GM21619 (cell line): Measurements from ENCODE around the gene SPINK13.
"Not testable (repeated sequence)": the region's sequence is repeated elsewhere in the genome, so short reads cannot be mapped to it uniquely, and the experiment has no call there.

ENCODE experiments used
- ATAC-seq: cut with Tn5 transposase; IDR thresholded peaks from one replicate; pipeline ENCODE4 v1.9.1; 2021; ENCODE audit not compliant: unreplicated experiment

The SPINK13 gene

GRCh38 chr5:148268566-148268965, at the start of gene SPINK13:
Gene SPINK13, plus strand, starts transcription at chr5:148268794. Its CDS starts 1,279 bp downstream, at chr5:148270073.
- ATAC-seq = no peak

DNA sequence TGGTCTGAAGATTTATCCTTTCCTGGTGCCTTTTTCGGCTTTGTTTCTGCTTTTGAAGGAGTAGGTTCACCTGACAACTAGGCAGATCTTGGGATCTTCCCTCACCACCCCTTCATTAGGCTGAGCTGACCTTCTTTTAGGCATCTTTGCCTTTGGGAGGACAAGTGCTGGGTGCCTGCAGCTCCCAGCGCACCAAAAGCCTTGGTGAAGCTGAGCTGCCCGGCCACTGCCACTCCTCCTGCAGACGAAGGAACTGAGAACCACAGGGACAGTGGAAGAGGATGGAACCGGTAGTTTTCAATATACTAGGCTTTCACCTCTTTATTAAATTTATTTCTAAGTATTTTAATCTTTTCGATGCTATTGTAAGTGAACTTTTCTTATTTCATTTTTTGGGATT, 47.1 kb upstream of the SPINK13 start:
- ATAC-seq = no peak

DNA sequence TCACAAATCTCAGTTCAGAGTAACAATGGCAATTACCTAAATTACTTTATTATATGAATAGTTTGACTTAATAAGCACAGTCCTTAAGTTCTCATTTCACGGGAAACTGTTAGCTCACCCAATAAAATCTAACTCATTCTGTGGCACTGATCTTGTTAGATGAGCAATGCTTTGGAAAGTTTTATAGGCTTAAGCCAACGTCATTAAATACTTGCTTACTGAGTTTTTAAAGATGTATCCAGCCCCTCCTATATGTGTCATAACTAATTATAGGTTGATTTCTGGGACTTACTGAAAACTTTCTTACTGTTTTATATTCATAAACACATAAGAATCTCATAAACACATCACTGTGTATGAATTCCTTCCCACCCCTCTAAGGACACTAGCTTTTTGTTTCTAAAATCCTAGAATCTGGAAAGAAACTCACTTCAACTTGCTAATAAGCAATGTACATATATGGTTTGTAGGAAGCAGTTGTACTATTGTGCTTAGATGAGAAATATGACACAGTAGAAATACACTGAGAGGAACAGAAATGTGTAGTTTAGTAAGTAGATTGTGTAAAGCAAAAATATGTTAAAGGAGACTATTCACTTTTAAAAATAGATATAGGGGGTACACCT, 44.4 kb upstream of the SPINK13 start:
- no peak for ATAC-seq

GRCh38 chr5:148228392-148228984, 40.1 kb upstream of the SPINK13 start:
- no peak for ATAC-seq

DNA sequence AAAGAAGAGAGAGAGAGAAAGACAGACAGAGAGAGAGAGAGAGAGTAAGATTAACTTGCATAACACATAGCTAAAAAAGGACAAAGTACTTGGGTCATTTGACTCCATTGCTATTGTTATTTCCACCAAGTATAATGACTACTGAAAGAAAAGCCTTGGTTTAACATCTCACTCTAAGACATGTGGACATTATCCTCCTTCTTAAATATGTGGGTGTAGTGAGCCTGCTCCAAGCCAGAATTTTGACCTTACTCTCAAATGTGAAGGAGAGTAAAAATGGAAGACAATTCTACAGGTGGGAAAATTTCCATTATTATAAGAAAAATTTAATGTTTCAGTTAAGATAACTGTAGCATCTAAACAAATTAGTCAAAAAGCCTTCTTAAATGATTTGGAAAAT, 38.8 kb upstream of the SPINK13 start:
- no peak for ATAC-seq

DNA sequence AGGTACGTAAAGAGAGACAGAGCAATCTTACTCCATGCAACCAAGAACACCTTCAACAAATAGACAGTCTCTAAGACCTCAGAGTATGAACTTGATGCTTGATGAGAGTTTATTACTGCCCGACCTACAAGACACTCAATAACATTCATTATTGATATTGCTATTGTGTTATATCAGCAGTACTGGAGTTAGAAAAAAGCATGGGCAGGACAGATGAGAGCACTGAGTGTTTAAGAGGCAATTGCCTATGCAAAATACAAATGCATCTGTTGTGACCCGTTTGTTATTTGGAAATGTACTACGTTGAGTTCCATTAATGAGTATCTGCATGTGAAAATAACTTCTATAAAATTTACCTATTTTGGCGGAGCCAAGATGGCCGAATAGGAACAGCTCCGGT, 38.4 kb upstream of the SPINK13 start:
- ATAC-seq = no peak

DNA sequence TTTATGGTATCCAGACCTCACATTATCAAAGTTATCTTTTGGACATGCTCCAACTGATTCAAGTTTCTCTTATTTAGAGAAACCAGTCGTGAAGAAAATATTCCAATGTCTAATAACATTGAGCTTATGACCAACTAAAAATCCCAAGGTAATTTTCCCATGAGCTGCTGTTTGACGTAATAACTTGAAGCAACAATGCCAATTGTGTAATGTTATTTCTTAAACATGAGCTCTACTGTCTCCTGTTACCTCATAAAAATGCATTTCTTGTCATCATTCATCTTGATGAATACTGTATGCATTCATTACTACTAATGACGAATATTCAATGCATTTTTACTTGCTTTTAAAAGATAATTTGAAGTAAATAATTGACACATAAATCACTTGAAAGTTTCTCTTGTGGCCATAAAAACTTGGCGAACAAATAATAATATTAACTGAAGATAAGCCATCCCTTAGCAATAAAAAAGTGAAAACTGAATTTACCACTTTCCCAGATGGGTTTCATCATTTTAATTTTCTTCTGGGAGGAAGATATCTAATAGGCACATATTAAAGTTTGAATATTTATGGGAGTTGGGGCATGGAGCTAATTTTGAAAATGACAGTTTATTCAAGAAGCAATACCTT, 30.7 kb upstream of the SPINK13 start:
- ATAC-seq = no peak

DNA sequence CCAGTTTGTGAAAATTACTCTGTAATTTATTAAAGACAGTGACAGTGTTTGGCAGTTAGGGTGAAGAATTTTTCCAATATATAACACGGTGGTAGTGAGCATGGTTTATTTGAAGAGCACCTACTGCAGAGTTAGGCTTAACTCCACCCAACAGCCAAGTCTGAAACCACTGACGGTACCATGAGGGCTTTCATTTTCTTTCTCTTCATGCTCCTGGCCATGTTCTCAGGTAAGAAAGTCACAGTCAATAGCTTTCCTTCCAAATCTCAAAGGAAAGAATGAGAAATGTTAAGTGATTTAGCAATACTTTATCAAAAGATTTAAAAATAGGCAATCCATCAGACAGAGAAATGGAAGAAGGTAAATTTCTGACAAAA, 30.2 kb upstream of the SPINK13 start, which contains the start of gene MARCOL:
Gene MARCOL (plus strand): TSS at position 108 of the 377 bp plus-strand sequence. CDS start 73 bp downstream, at position 181.
- no peak for ATAC-seq

DNA sequence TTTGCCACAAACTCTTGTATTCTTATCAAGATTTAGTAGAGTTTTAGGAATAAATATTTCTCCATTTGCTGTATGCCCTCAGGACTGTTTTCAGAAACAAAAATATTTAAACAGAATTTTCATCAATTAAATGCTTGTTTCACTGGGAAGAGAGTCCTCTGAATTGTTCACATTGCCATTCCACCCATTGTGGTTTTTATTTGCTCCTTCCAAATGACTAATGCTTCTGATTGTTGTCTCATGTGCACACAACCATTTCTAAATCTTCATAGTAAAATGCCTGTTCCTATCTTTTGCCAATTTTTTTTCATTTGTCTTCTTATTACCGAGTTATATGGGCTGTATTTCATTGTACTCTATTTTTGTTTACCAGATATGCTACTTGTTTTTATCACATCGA, 19.7 kb upstream of the SPINK13 start:
- ATAC-seq = no peak

DNA sequence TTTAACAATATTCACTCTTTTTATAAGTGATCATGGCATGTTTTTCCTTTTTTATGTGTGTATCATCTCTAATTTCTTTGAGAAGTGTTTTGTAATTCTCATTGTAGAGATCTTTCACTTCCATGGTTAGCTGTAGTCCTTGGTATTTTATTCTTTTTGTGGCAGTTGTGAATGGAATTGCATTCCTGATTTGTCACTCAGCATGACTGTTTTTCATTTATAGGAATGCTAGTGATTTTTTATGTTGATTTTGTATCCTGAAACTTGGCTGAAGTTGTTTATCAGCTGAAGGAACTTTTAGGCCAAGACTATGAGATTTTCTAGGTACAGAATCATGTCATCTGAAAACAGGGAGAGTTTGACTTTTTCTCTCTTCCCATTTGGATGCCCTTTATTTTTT, 13.1 kb upstream of the SPINK13 start:
- ATAC-seq = no peak

- no peak for ATAC-seq
Observed at GRCh38 chr5:148259288-148259687, 9.3 kb upstream of the SPINK13 start.

DNA sequence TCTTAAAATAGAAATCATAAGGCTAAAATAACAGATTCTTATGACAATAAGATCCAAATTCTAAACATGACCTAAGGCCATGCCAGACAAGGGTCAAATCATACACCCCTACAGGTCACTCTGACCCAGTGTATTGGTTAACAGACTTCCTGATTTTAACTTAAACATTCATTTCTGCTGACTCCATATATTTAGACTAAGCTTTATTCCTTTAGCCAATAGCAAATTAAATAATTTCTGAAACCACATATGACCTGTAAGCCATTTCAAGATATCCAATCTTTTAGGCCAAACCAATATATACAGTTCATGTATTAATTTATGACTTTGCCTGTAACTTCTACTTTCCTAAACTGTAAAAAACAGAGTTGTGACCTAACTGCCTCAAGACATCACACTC, 7.4 kb upstream of the SPINK13 start:
- ATAC-seq = no peak

DNA sequence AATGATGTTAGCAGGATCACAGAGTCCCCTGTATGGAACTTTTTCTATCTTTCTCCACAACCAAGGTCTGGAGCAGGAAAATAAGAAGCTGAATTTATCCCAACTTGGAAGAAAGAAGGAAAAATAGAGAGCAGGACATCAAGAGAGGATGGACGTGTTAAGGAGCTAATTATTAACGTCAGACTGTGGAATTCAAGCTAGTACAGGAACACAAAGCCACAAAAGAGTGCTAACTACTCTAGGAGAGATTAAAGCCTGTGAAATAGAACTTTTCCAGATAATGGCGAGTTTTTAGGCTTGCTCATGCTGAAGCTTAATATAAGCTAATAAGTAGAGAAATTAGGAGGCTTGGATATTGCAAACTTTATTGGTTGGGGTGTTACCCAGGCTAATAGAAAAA, 632 bp upstream of the SPINK13 start:
- no peak for ATAC-seq

DNA sequence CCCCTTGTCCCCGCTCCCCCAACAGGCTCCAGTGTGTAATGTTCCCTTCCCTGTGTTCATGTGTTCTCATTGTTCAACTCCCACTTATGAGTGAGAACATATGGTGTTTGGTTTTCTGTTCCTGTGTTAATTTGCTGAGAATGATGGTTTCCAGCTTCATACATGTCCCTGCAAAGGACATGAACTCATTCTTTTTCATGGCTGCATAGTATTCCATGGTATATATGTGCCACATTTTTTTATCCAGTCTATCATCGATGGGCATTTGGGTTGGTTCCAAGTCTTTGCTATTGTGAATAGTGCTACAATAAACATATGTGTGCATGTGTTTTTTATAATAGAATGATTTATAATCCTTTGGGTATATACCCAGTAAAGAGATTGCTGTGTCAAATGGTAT, 6.5 kb downstream of the SPINK13 start:
- not testable (repeated sequence) for ATAC-seq

- not testable (repeated sequence) for ATAC-seq
Observed at GRCh38 chr5:148280893-148281292, 12.3 kb downstream of the SPINK13 start.

DNA sequence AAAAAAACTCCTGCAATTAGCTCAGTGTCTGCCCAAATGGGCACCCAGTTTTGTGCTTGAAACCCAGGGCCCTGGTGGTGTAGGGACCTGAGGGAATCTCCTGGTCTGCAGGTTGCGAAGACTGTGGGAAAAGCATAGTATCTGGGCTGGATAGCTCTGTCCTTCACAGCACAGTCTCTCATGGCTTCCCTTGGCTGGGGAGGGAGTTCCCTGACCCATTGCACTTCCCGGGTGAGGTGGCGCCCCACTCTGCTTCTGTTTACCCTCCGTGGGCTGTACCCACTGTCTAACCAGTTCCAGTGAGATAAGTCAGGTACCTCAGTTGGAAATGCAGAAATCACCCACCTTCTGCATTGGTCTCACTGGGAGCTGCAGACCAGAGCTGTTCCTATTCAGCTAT, 12.7 kb downstream of the SPINK13 start:
- ATAC-seq = not testable (repeated sequence)

DNA sequence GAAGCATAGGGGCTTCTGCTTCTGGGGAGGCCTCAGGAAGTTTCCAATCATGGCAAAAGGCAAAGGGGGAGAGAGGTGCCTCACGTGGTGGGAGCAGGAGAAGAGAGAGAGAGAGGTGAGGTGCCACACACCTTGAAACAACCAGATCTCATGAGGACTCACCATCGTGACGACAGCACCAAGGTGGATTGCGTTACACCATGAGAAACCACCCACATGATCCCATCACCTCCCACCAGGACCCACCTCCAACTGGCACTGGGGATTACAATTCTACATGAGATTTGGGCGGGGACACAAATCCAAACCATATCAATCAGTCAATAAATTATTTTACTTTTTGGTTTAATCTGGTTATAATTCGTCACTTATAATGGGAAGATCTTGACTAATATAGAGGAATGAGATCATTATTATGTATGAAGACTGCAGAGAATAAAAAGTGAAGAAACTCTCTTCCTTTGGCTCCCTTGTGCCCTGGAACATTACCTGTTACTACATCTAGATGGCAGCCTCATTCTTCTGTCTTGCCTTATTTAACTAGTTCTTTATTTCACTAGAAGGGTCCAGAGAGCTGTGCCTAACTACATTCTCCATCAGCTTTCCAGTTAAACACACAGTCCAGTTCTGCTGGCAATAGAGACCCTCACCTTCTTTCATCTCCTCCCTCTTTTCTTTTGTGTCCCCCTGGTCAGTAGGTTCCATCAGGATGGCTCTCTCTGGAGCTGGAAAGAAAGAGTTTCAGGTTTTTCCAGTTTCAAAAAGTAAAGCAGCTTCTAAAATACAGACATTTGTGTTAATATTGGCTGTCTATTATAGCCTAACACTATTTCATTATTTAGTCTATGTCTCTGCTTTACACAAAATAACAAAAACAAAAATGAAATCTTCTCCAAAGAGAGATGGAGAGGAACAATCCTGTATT, 21.9 kb downstream of the SPINK13 start:
- no peak for ATAC-seq

DNA sequence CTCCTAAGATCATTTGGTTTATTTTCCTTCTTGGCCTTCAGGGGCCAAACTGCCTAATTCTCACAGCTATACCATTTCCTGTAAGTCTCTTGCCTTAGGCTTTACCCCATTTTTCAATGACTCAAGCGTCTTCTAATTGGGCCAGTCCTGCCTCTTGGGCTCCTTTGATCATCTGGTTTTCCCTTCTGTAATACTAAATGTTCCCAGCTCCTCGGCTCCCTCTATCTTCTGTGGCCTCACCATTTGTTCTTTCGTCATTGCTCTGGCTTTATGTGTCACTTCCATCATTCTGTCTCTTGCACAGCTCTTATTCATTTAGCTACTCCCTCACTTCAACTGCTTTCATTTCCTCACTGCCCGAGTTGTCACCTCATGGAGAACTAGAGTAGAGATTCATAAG, 29.1 kb downstream of the SPINK13 start:
- ATAC-seq = no peak

DNA sequence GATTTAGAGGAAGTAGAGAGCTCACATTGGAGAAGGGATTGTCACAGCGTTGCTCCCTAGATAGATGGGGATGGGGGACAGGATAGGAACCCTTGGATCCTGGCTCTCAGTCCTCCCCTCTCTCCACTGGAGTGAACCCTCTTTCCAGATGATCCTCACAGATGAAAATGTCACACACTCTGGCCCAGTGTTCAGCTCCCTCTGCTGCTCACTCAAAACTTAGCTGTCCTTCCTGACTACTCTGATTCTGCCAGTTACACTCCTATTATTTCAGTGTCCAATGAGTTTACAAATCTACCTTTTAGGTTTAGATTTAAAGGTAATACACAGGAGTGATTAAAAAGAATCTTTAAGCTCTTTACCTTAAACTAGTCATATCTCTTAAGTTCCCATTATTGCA, 37.9 kb downstream of the SPINK13 start:
- ATAC-seq = no peak

- no peak for ATAC-seq
Observed at GRCh38 chr5:148309019-148309418, 40.4 kb downstream of the SPINK13 start.

GRCh38 chr5:148309746-148310145, 41.2 kb downstream of the SPINK13 start:
- ATAC-seq = no peak
